MM.1S (cell line): ENCODE data around the gene STK39.
A peak's percentile ranks its signal among the peaks of the same experiment; 100 is the strongest.

Experiments used
- DNase-seq: peaks from one replicate; pipeline ENCODE4 v3.0.0-alpha.2; 2015
- H2AFZ ChIP-seq: fragments of 300-600 bp; sonication (generic); 2 replicates; pipeline ENCODE4 v1.6.0; 2016; ENCODE audit warnings: antibody characterized with exemption, low read length
- H3F3A ChIP-seq: fragments of 300-600 bp; sonication (generic); 2 replicates; pipeline ENCODE4 v1.6.1; 2016; ENCODE audit warnings: mild to moderate bottlenecking, antibody characterized with exemption, low read length, moderate library complexity, mixed read lengths; ENCODE audit not compliant: insufficient read depth
- H3K27ac ChIP-seq: fragments of 300-600 bp; sonication (generic); 2 replicates; pipeline ENCODE4 v1.5.1; 2016; ENCODE audit warnings: mild to moderate bottlenecking, low read length
- H3K27me3 ChIP-seq: fragments of 300-600 bp; sonication (generic); replicated peaks from 2 replicates; pipeline ENCODE4 v1.6.0; 2016; ENCODE audit warnings: low read length; ENCODE audit not compliant: insufficient read depth
- H3K36me3 ChIP-seq: fragments of 300-600 bp; sonication (generic); replicated peaks from 2 replicates; pipeline ENCODE4 v1.6.1; 2016; ENCODE audit warnings: mild to moderate bottlenecking, low read length, mixed read lengths; ENCODE audit not compliant: insufficient read depth
- H3K4me1 ChIP-seq: fragments of 300-600 bp; sonication (generic); 2 replicates; pipeline ENCODE4 v1.6.1; 2016; ENCODE audit warnings: low read length, mixed read lengths
- H3K4me2 ChIP-seq: fragments of 300-600 bp; sonication (generic); 2 replicates; pipeline ENCODE4 v1.6.0; 2016; ENCODE audit warnings: low read depth, low read length
- H3K4me3 ChIP-seq: fragments of 300-600 bp; sonication (generic); 2 replicates; pipeline ENCODE4 v1.5.1; 2016; ENCODE audit warnings: low read length, mixed read lengths
- H3K79me2 ChIP-seq: fragments of 300-600 bp; sonication (generic); 2 replicates; pipeline ENCODE4 v1.6.1; 2016; ENCODE audit warnings: mixed run types, low read length, mixed read lengths
- H3K9ac ChIP-seq: fragments of 300-600 bp; sonication (generic); 2 replicates; pipeline ENCODE4 v1.6.1; 2016; ENCODE audit warnings: low read length, mixed read lengths
- H3K9me2 ChIP-seq: fragments of 300-600 bp; sonication (generic); replicated peaks from 2 replicates; pipeline ENCODE4 v1.6.1; 2016; ENCODE audit warnings: mild to moderate bottlenecking, low read length, mixed read lengths; ENCODE audit not compliant: insufficient read depth
- H3K9me3 ChIP-seq: fragments of 300-600 bp; sonication (generic); replicated peaks from 2 replicates; pipeline ENCODE4 v1.6.1; 2016; ENCODE audit warnings: mild to moderate bottlenecking, low read length, mixed read lengths; ENCODE audit not compliant: insufficient read depth
- H4K20me1 ChIP-seq: fragments of 300-600 bp; sonication (generic); 2 replicates; pipeline ENCODE4 v1.6.1; 2016; ENCODE audit warnings: mild to moderate bottlenecking, low read length, moderate library complexity, mixed read lengths; ENCODE audit not compliant: insufficient read depth
- EZH2 ChIP-seq: fragments of 300-600 bp; sonication (generic); optimal IDR thresholded peaks from 2 replicates; pipeline ENCODE3; 2017; ENCODE audit warnings: low read depth, mild to moderate bottlenecking, antibody characterized with exemption, low read length, mixed read lengths
- EZH2phosphoT487 ChIP-seq: fragments of 300-600 bp; sonication (generic); IDR thresholded peaks from 2 replicates; pipeline ENCODE4 v1.6.1; 2018; ENCODE audit warnings: antibody characterized with exemption, low read length
- TF ChIP-seq, protein P1 (sequence below): fragments of 300-600 bp; sonication (generic); IDR thresholded peaks from 2 replicates; pipeline ENCODE4 v1.5.1; 2016; ENCODE audit warnings: antibody characterized with exemption, low read length, mixed read lengths

Gene STK39

GRCh38 chr2:168030862-168031624 is 216.4 kb downstream of the STK39 start:
- H3K36me3 ChIP-seq: no peaks in the 10 kb centered on the region

GRCh38 chr2:168029071-168029470 is 218.3 kb downstream of the STK39 start:
- H3K27me3 ChIP-seq: no peaks in the 10 kb centered on the region
- H3K4me3 ChIP-seq: no peak overlapping the region
- H3K79me2 ChIP-seq: no peaks in the 10 kb centered on the region
- no peaks in the 10 kb centered on the region for H3K9me2 ChIP-seq
- no peaks in the 10 kb centered on the region for H4K20me1 ChIP-seq
- H3K9ac ChIP-seq: no peak overlapping the region
- TF ChIP-seq EZH2 (no peak), EZH2phosphoT487 (no peak)
- TF ChIP-seq, protein P1, sequence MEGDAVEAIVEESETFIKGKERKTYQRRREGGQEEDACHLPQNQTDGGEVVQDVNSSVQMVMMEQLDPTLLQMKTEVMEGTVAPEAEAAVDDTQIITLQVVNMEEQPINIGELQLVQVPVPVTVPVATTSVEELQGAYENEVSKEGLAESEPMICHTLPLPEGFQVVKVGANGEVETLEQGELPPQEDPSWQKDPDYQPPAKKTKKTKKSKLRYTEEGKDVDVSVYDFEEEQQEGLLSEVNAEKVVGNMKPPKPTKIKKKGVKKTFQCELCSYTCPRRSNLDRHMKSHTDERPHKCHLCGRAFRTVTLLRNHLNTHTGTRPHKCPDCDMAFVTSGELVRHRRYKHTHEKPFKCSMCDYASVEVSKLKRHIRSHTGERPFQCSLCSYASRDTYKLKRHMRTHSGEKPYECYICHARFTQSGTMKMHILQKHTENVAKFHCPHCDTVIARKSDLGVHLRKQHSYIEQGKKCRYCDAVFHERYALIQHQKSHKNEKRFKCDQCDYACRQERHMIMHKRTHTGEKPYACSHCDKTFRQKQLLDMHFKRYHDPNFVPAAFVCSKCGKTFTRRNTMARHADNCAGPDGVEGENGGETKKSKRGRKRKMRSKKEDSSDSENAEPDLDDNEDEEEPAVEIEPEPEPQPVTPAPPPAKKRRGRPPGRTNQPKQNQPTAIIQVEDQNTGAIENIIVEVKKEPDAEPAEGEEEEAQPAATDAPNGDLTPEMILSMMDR: no peak
- no peaks in the 10 kb centered on the region for H3K36me3 ChIP-seq
- H3K9me3 ChIP-seq: no peaks in the 10 kb centered on the region
- peaks cover 16% of the 10 kb centered on the region for H3K4me1 ChIP-seq
- H3K27ac ChIP-seq: no peak overlapping the region
- DNase-seq: no peak
- H3K4me2 ChIP-seq: no peak overlapping the region
- H2AFZ ChIP-seq: no peak overlapping the region
- H3F3A ChIP-seq: peaks cover 9% of the 10 kb centered on the region

More at GRCh38 chr2:168030862-168031624, 216.4 kb downstream of the STK39 start:
- H3K27ac ChIP-seq: peak overlapping the region; percentile 67; the same call in 1 of the 2 replicates
- H3K79me2 ChIP-seq: no peaks in the 10 kb centered on the region
- peaks cover 16% of the 10 kb centered on the region for H3K4me1 ChIP-seq
- no peaks in the 10 kb centered on the region for H3K27me3 ChIP-seq
- peak overlapping the region; percentile 14; the same call in 1 of the 2 replicates for H2AFZ ChIP-seq
- peak overlapping the region; percentile 8; the same call in 1 of the 2 replicates for H3K4me3 ChIP-seq
- TF ChIP-seq, protein P1: no peak
- no peak for TF ChIP-seq EZH2
- no peak for TF ChIP-seq EZH2phosphoT487
- peak; percentile 80 for DNase-seq
- no peaks in the 10 kb centered on the region for H4K20me1 ChIP-seq
- H3K9me2 ChIP-seq: no peaks in the 10 kb centered on the region
- no peak overlapping the region for H3K9ac ChIP-seq
- H3K4me2 ChIP-seq: peak overlapping the region; percentile 60
- H3F3A ChIP-seq: peaks cover 9% of the 10 kb centered on the region
- H3K9me3 ChIP-seq: no peaks in the 10 kb centered on the region

- Histone ChIP-seq H3K79me2 (no peaks in the 10 kb centered on the region), H2AFZ (no peak overlapping the region), H3K9ac (no peak overlapping the region), H3K36me3 (no peaks in the 10 kb centered on the region), H3K4me3 (no peak overlapping the region), H3F3A (peaks cover 9% of the 10 kb centered on the region), H3K4me1 (peaks cover 16% of the 10 kb centered on the region), H3K9me2 (no peaks in the 10 kb centered on the region), H3K4me2 (no peak overlapping the region), H3K27me3 (no peaks in the 10 kb centered on the region), H3K27ac (no peak overlapping the region), H3K9me3 (no peaks in the 10 kb centered on the region), H4K20me1 (no peaks in the 10 kb centered on the region)
- TF ChIP-seq EZH2 (no peak), EZH2phosphoT487 (no peak)
- TF ChIP-seq, protein P1: no peak
- DNase-seq: no peak
Observed at GRCh38 chr2:168028362-168028761, 219.0 kb downstream of the STK39 start.
